Common myeloid progenitor, CD34-positive (primary cell): ENCODE results near the gene CPA4.

ENCODE experiments used
- CTCF ChIA-PET: fragments of 350-600 bp; sonication (Branson Sonifier 250); formaldehyde crosslinking; loops from one replicate; lab custom pipeline; 2021; ENCODE audit warnings: antibody characterized with exemption; lab: Charles Lee
- POLR2A ChIA-PET: fragments of 350-600 bp; sonication (Branson Sonifier 250); formaldehyde crosslinking; loops from one replicate; lab custom pipeline; 2021; ENCODE audit warnings: antibody characterized with exemption; lab: Charles Lee
- DNase-seq, 3 donors: peaks; one replicate each; pipeline versions ENCODE4 v3.0.0 to v3.0.0-alpha.2; 2013
- H3K27ac ChIP-seq, 2 experiments: 1 replicate in 1 of 2; 2 replicates in 1 of 2; pipeline ENCODE4 v1.7.0; 2013; ENCODE audit warnings: inconsistent platforms in 2 of 2, low read length in 2 of 2, mild to moderate bottlenecking in 2 of 2, low read depth in 1 of 2, moderate library complexity in 1 of 2; ENCODE audit not compliant: severe bottlenecking in 2 of 2, insufficient read depth in 1 of 2, poor library complexity in 1 of 2
- H3K27me3 ChIP-seq, 5 experiments: replicated peaks in 2 of 5; 1 replicate in 3 of 5; 2 replicates in 2 of 5; pipeline versions ENCODE4 v1.6.1 to v1.7.0; 2013; ENCODE audit warnings: low read length in 4 of 5, mild to moderate bottlenecking in 2 of 5, moderate library complexity in 2 of 5, inconsistent platforms in 1 of 5; ENCODE audit not compliant: insufficient read depth in 5 of 5, control insufficient read depth in 4 of 5
- H3K36me3 ChIP-seq, 4 experiments: 1 replicate in 2 of 4; 2 replicates in 2 of 4; pipeline versions ENCODE4 v1.6.1 to v1.7.0; 2013; ENCODE audit warnings: low read length in 3 of 4, control low read depth in 1 of 4, mild to moderate bottlenecking in 1 of 4; ENCODE audit not compliant: control insufficient read depth in 4 of 4, insufficient read depth in 4 of 4
- H3K4me1 ChIP-seq, 4 experiments: 1 replicate in 3 of 4; 2 replicates in 1 of 4; pipeline versions ENCODE4 v1.6.1 to v1.7.1; 2013; ENCODE audit warnings: low read length in 3 of 4, mild to moderate bottlenecking in 3 of 4, control low read depth in 1 of 4, inconsistent platforms in 1 of 4, moderate library complexity in 1 of 4; ENCODE audit not compliant: control insufficient read depth in 4 of 4, insufficient read depth in 4 of 4; ENCODE audit errors: control extremely low read depth in 1 of 4
- H3K4me3 ChIP-seq, 7 experiments: 1 replicate in 4 of 7; 2 replicates in 3 of 7; pipeline versions ENCODE4 v1.5.1 to v1.7.0; 2013; ENCODE audit warnings: mild to moderate bottlenecking in 7 of 7, low read length in 6 of 7, moderate library complexity in 6 of 7, inconsistent platforms in 2 of 7, low read depth in 2 of 7, control low read depth in 1 of 7; ENCODE audit not compliant: insufficient read depth in 4 of 7, control insufficient read depth in 1 of 7; ENCODE audit errors: extremely low read depth in 1 of 7
- H3K9me3 ChIP-seq, 5 experiments: 1 replicate in 4 of 5; 2 replicates in 1 of 5; pipeline versions ENCODE4 v1.6.1 to v1.7.1; 2013; ENCODE audit warnings: low read length in 4 of 5, mild to moderate bottlenecking in 2 of 5, inconsistent platforms in 1 of 5, low read depth in 1 of 5, moderate library complexity in 1 of 5; ENCODE audit not compliant: control insufficient read depth in 4 of 5, insufficient read depth in 2 of 5; ENCODE audit errors: control extremely low read depth in 1 of 5
- WGBS: methylation state at CpG from one replicate; pipeline ENCODE4 v1.1.5; 2013; ENCODE audit not compliant: insufficient coverage; 5-methylcytosine and 5-hydroxymethylcytosine counted together

Gene CPA4

DNA sequence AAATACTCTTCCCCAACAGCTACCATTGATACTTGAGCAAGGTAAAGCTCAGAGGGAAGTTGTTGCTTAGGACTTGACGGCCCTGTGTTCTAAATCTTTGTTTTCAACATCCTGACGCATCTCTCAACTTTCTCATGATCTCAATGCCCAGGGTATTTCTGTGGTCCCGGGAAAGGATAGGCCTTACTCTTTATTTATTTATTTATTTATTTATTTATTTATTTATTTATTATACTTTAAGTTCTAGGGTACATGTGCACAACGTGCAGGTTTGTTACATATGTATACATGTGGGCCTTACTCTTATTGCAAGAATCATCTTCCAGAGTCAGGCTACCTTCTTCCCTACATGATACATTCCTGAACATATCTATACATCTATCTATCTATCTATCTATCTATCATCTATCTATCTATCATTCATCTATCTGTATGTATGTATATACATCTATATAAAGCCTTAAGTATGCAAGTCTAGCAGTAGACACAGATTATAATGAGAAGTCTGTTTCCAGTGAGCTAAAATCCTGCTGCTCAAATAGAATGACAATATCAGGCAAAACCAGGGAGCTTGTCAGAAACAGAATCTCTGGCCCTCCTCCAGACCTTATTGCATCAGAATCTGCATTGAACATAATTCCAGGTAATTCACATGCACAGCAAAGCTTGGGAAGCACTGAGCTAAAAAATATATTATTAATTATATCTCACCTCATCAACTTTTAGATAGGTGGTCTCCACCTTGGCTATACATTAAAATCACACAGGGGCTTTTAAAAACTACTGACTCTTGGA is 39.5 kb downstream of the CPA4 start:
- Histone ChIP-seq H3K27me3 (no peaks in the 10 kb centered on the region), H3K4me1 (no peaks in the 10 kb centered on the region), H3K27ac (no peak overlapping the region), H3K36me3 (no peaks in the 10 kb centered on the region), H3K9me3 (no peaks in the 10 kb centered on the region), H3K4me3 (no peak overlapping the region)
- 80% methylated on average over 1 of the region's 4 CpGs for WGBS
- POLR2A ChIA-PET, result no interaction called here
- CTCF ChIA-PET, result interaction anchor here (0.6 kb wide), 1 partner anchor 57 kb away, joined by 3 read pairs; no protein-coding TSS in a partner anchor
- DNase-seq, result no peak

DNA sequence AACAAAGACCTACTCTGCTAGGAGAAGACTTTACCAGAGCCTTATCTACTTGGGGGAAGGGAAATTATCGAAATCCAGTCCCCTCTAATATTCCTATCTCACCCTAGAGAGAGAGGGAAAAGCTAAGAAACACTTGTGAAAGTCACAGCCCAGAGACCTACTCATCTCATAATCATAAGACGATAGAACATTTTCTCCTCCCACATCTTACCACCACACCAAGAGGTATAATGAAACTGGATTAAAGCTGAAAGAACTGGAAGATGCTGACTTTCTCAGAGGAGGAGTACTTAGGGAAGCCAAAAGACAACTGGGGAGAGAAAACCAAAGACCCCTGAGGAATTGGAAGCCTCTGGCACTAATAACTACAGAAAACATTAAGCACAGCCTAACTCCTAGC is 40.9 kb downstream of the CPA4 start:
- Histone ChIP-seq H3K27me3 (no peaks in the 10 kb centered on the region), H3K27ac (no peak overlapping the region), H3K4me1 (no peaks in the 10 kb centered on the region), H3K36me3 (no peaks in the 10 kb centered on the region), H3K4me3 (no peak overlapping the region), H3K9me3 (no peaks in the 10 kb centered on the region)
- DNase-seq, result no peak
- WGBS, result no CpG with 5 or more reads among the region's 2 CpGs
- ChIA-PET CTCF (no interaction called here), POLR2A (interaction anchor here (0.6 kb wide), 1 partner anchor 179 kb away, joined by 3 read pairs; no protein-coding TSS in a partner anchor)

DNA sequence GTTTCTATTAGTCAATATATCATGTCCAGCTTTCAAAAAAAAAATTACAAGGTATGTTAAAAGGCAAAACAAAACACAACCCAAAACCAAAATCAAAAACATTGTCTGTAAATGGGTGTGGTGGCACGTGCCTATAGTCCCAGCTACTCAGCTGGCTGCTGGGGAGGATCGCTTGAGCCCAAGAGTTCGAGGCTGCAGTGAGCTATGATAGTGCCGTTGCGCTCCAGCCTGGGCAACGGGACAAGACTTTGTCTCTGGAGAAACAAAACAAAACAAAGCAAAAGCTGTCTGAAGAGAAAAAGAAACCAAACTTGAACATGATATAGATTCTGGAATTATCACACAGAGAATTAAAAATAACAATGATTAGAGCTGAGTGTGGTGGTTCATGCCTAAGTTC is 41.3 kb downstream of the CPA4 start:
- Histone ChIP-seq H3K4me3 (no peak overlapping the region), H3K27me3 (no peaks in the 10 kb centered on the region), H3K9me3 (no peaks in the 10 kb centered on the region), H3K4me1 (no peaks in the 10 kb centered on the region), H3K27ac (no peak overlapping the region), H3K36me3 (no peaks in the 10 kb centered on the region)
- no CpG with 5 or more reads among the region's 6 CpGs for WGBS
- ChIA-PET POLR2A (interaction anchor here (0.6 kb wide), 1 partner anchor 178 kb away, joined by 3 read pairs; no protein-coding TSS in a partner anchor), CTCF (no interaction called here)
- no peak for DNase-seq

DNA sequence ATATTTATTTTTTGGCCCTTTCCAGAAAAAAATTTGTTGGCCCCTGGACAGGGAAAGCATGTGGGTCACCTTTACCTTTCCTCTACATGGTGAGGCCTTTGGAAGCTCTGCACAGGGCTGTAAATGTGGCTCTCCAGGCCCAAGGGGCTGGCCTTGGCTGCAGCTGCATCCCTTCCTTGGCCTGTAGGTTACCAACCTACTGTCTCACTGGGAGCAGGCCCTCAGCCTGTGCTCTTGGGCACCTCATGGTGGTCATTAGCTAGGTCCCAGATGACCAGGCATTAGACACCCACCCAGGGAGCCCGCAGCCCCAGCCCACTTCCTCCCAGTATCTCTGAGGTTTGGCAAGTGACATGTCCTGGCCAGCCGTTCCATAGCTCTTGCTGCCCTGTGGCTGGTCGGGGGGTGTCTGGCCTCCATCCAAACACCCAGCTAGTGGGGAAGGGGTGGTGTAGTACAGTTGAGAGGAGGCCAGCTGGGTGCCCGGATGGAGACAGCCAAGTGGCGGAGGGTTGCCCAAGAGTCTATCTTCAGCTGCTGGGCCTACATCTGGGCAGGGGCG is 44.5 kb downstream of the CPA4 start:
- no peak for DNase-seq
- Histone ChIP-seq H3K36me3 (no peaks in the 10 kb centered on the region), H3K27me3 (no peaks in the 10 kb centered on the region), H3K4me1 (no peaks in the 10 kb centered on the region), H3K27ac (no peak overlapping the region), H3K4me3 (no peak overlapping the region), H3K9me3 (peaks cover 0 to under 1% (median 0%) of the 10 kb centered on the region in 5 experiments)
- POLR2A ChIA-PET, result no interaction called here
- CTCF ChIA-PET, result interaction anchor here (1.0 kb wide), 1 partner anchor 9 kb away, joined by 3 read pairs; no protein-coding TSS in a partner anchor
- 74% methylated on average over 3 of the region's 6 CpGs for WGBS

DNA sequence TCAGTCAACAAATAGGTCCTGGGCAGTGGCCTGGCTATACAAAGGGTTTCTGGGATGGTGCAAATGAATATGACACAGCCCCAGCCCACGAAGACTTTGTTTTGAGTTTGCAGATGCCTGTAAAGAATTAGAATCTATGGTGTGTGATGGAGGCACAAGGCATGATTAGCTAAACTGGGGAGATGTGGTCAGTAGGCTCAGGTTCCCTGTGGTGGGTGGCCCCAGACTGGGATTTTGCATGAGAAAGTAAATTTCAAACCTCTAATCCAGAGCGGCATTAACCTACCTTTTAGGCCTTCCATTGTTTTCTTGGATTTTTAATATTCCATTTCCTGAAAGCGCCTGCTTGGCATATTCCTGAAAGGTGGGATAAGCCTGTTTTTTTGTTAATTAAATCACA is 45.3 kb downstream of the CPA4 start:
- no peak overlapping the region for H3K27ac ChIP-seq
- ChIA-PET POLR2A (no interaction called here), CTCF (interaction anchor here (1.0 kb wide), 2 partner anchors 9 to 54 kb away, joined by 3 read pairs; no protein-coding TSS in a partner anchor)
- no peaks in the 10 kb centered on the region for H3K36me3 ChIP-seq
- H3K9me3 ChIP-seq, result peaks cover 0 to 2% (median 0%) of the 10 kb centered on the region in 5 experiments
- H3K27me3 ChIP-seq, result no peaks in the 10 kb centered on the region
- 100% methylated on average over 1 of the region's 3 CpGs for WGBS
- DNase-seq, result no peak
- H3K4me3 ChIP-seq, result no peak overlapping the region
- no peaks in the 10 kb centered on the region for H3K4me1 ChIP-seq

DNA sequence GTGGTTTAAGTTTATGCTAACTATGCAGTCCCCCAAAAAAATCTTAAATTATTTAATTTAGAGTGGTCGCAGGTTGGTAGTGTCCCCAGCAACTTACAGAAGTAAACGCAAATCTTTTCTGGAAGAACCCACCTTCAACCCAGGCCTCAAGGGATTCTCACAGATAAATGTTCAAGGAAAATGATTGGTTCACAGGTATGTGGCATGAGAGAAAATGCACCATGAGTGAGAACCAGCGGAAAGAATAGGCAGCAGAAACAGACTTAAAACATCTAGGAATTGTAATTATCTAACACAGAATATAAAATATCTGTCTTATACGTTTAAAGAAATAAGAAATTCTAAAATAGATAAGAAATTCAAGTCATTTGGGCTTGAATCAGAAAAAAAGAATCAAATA is 48.9 kb downstream of the CPA4 start:
- Histone ChIP-seq H3K9me3 (peaks cover 0 to 2% (median 0%) of the 10 kb centered on the region in 5 experiments), H3K36me3 (no peaks in the 10 kb centered on the region), H3K27ac (no peak overlapping the region), H3K27me3 (no peaks in the 10 kb centered on the region), H3K4me3 (no peak overlapping the region), H3K4me1 (no peaks in the 10 kb centered on the region)
- WGBS, result no CpG with 5 or more reads among the region's 4 CpGs
- DNase-seq, result no peak
- CTCF ChIA-PET, result interaction anchor here (0.9 kb wide), 1 partner anchor 83 kb away, joined by 3 read pairs; no protein-coding TSS in a partner anchor
- POLR2A ChIA-PET, result no interaction called here
